Suprapubic skin (tissue), 3 donors: Measurements from ENCODE around the gene NPDC1.

Source experiments
- CTCF ChIP-seq, 2 donors: fragments of 200-600 bp in 1 of 2; fragments of 450-650 bp in 1 of 2; sonication (generic) in 1 of 2; IDR thresholded peaks; one replicate each; pipeline ENCODE4 v1.5.1; 2016 to 2019; ENCODE audit warnings: antibody characterized with exemption in 2 of 2, mild to moderate bottlenecking in 1 of 2, moderate library complexity in 1 of 2
- POLR2AphosphoS5 ChIP-seq, 3 donors: sonication (generic); formaldehyde crosslinking; IDR thresholded peaks; one replicate each; pipeline ENCODE4 v1.6.1; 2017; ENCODE audit warnings: antibody characterized with exemption in 3 of 3

GRCh38 chr9:137075275-137075775, 29.3 kb upstream of the NPDC1 start:
- no peak for TF ChIP-seq CTCF (IDR thresholded peaks at IDR 0.05)
- TF ChIP-seq POLR2AphosphoS5 (IDR thresholded peaks at IDR 0.05): no peak
